D721Med (cell line): ENCODE measurements around the gene ST3GAL3.

Experiments
- DNase-seq: peaks from one replicate; pipeline ENCODE4 v3.0.0; 2011; ENCODE audit warnings: low spot score; ENCODE audit not compliant: insufficient read length
- FAIRE-seq: peaks from 2 replicates; lab custom pipeline; 2011; peaks lifted over from hg19 to GRCh38; lab: Jason Lieb, UNC
- TF ChIP-seq, protein P1 (sequence below): IDR thresholded peaks from 2 replicates; pipeline ENCODE4 v1.5.1; 2012; ENCODE audit warnings: mild to moderate bottlenecking, control low read depth; ENCODE audit not compliant: insufficient read depth; ENCODE audit errors: missing control alignments

ST3GAL3 gene

DNA sequence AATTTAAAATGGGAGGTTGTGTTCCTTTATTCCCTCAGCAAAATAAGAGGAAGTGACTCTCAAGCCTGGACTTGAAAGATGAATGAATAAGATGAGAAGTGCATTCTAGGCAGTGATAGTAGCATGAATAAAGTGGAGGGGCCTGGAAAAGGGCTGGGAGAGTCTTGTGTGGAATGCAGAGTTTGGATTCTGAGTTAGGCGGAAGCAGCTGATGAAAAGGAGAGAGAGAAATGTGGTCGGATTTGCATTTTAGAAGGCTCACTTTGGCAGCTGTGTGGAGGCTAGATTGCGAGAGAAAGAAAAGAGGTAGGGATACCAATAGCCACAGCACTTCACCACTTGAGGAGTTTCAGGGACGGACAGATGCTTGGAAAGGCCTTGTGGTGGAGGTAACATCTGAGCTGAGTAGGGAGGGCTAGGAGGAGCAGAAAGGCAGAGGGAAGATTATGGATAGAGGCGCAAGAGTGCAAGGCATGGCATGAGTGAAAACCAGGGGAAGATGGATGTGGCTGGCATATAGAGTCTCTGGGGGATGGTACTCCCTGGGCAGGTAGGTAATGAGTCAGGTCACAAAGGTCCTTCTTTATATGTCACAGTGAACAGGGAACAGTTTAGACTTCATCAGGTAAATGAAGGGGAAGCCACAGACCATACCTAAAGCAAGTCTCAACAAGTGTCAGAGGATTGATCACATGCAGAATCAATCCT lies 59.6 kb downstream of the ST3GAL3 start:
- no peak for DNase-seq

DNA sequence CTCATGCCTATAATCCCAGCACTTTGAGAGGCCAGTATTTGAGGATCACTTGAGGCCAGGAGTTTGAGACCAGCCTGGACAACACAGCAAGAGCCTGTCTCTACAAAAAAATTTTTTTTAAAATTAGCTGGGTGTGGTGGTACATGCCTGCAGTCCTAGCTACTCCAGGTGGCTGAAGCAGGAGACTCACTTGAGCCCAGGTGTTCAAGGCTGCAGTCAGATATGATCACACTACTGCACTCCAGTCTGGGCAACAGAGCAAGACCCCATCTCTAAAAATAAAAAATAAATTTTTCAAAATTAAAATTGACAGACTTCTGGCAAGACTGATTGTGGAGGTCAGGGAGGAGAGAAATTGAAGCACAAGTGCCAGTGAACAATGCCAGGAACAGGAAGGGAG lies 60.8 kb downstream of the ST3GAL3 start:
- TF ChIP-seq, protein P1, sequence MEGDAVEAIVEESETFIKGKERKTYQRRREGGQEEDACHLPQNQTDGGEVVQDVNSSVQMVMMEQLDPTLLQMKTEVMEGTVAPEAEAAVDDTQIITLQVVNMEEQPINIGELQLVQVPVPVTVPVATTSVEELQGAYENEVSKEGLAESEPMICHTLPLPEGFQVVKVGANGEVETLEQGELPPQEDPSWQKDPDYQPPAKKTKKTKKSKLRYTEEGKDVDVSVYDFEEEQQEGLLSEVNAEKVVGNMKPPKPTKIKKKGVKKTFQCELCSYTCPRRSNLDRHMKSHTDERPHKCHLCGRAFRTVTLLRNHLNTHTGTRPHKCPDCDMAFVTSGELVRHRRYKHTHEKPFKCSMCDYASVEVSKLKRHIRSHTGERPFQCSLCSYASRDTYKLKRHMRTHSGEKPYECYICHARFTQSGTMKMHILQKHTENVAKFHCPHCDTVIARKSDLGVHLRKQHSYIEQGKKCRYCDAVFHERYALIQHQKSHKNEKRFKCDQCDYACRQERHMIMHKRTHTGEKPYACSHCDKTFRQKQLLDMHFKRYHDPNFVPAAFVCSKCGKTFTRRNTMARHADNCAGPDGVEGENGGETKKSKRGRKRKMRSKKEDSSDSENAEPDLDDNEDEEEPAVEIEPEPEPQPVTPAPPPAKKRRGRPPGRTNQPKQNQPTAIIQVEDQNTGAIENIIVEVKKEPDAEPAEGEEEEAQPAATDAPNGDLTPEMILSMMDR = no peak
- no peak for FAIRE-seq

More for the DNA sequence above, 59.6 kb downstream of the ST3GAL3 start:
- TF ChIP-seq, protein P1 = no peak
- no peak for FAIRE-seq

DNA sequence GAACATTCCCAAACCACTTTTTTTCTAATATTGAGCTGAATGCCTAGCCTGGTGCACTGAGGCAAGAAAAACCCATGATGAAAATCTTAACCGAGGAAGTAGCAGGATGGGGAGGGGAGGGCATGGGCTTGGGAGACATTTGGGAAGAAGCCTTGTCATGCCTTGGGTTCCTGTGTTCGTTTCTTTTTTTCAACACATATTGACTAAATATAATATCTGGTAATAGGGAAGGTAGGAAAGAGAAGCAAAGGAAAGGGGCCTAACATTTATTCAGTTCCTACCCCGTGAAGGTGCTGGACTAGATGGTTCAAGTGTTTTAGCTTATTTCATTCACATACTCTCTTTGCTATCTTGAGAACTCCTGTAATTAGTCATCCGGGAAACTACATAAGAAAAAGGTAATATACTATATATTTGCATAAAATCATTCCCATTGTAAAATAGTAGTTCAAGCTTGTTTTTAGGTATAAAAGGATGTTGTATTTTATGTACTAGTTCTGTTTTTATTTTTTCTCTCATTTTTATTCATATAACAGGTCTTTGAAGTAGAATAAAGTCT lies 62.1 kb downstream of the ST3GAL3 start:
- FAIRE-seq (no peak), DNase-seq (no peak)
- TF ChIP-seq, protein P1 = no peak

More for the DNA sequence above, 60.8 kb downstream of the ST3GAL3 start:
- no peak for DNase-seq

DNA sequence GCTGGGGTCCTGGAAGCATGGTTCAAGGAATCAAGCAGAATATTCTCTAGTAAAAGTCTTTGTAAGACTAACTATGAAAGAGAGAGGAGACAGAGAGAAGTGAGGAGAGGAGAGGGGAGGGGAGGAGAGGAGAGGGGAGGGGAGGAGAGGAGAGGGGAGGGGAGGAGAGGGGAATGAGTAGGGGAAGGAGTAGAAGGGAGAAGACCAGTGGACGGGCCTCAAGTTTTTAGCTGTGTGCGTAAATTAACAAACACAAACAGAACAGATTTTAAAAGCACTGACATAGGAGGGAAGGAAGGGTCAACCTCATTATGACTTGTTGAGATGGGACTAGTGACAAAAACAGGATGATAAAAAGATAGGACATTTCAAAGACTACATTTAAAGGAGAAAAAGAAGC lies 62.8 kb downstream of the ST3GAL3 start:
- TF ChIP-seq, protein P1 = no peak
- no peak for DNase-seq
- FAIRE-seq = no peak

DNA sequence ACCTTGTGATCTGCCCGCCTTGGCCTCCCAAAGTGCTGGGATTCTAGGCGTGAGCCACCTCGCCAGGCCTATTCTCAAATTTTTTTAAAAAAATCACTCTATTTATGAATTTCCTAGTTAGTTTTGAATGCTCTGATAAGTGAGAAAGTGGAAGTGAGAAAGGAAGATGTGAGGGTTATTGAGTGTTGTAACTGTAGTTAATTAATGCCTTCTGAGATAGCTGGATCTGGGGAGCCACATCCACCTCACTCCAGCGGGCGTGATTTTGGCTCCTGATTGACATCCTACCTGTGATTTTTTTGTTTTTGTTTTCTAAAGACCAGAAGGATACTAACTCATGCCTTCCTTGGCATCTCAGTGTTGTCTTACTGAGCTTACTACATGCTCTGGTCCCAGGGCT lies 65.6 kb downstream of the ST3GAL3 start:
- FAIRE-seq = no peak

DNA sequence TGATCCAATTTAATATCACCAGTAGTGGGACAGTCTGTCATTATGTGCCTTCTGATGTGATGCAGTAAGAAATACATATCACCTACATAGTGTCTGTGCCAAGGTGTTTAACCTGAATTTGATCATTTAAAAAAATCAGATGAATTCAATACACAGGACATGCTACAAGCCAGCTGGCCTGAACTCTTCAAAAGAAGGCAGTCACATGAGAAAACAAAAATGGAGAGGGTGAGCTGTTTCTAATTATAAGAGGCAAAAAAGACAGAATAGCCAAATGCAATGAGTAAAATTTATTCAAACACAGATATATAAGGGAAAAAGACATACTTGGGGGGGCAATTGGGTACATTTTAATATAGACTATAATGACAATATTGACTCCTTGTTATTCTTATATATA lies 66.5 kb downstream of the ST3GAL3 start:
- DNase-seq = no peak
- FAIRE-seq = no peak
- TF ChIP-seq, protein P1 = no peak

More for the DNA sequence above, 65.6 kb downstream of the ST3GAL3 start:
- DNase-seq = no peak
- TF ChIP-seq, protein P1 = no peak

DNA sequence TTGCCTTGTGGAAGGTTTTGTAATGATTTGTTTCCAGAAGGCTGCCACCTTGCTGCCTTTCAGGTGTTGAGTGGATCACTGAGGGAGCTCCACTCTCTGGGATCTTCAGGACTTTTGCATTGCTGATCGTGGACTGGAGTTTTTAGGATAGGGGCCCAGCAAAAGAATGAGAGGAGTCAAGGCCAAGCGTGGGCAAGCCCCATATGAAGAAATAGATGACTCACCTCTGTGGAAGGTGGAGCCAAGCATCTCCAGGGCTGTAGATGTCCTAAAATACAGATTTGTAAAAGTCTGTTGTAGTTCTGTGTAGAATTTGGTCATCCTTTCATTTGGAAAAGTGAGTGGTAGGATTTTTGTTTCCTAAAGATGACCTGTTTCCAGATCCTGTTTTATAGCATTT lies 67.0 kb downstream of the ST3GAL3 start:
- TF ChIP-seq, protein P1 = no peak
- FAIRE-seq (no peak), DNase-seq (no peak)
